GM19099 (cell line): ENCODE results near the gene NCKIPSD.

ENCODE experiments used
- POLR2A ChIP-seq: IDR thresholded peaks from 3 replicates; pipeline ENCODE4 v1.6.1; 2011; ENCODE audit warnings: low read depth; ENCODE audit not compliant: insufficient read length; ENCODE audit errors: extremely low read depth

The NCKIPSD gene

DNA sequence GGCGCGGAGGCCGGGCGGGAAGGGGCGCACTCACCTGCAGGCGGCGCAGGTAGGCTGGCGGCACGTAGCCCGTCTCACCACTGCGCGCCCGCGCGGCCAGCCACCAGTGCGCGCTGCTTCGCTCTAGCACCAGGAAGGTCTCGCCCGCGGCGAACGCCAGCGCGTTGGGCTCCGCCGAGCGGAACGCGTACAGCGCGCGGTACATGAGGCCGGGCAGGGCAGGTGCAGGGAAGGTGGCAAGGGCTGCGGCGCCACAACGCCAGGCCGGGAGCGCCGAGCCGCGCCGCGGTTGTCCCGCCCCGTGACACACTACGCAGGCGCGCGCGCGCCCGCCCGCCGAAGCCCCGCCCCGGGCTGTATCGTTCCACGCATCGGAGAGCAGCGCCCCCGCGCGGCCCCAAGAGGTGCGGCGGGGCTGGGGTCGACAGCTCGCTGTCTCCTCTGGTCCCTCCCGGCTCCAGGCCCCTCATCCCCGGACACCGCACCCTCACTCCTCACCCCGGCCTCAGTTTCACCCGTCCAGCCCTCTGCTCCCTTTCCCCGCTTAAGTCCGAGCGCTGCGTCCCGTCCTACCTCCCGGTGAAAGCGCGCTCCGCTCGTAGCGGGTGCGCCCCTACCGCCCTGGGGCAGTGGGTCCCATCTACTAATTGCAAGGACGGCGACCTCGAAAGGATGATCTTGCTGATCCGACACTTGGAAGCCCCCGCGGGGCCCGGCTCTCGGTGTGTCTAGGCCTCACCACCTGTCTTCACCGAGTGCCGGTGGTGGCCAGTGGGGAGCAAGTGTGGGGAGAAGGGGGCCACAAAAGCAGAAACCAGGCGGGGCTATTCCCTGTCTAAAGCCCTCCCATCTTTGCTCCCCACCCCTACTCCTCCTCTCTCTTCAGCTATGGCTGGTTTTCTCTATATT lies at the start of gene NCKIPSD:
NCKIPSD (minus strand) TSS at position 313 of the 909 bp plus-strand sequence; CDS start at position 205, 108 bp downstream.
- peak; percentile 90 for TF ChIP-seq POLR2A

DNA sequence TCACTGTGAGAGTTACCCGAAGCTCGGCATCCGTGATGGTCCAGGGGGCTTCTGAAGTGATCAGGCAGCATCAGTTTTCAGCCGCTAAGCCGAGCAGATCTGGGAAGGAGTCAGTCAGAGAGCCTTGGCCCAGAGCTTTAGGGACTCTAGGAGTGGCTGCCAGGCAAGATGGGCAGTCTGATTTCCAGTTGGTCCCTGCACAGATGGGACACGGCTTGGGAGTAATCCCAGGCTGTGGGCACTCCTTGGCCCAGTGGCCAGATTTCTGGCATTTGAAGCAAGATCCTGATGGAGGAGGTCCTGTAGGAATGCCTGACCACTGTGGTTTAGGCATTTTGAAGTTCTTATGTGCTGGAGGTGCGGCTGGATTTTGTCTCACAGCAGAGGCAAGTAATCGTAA lies 41.8 kb upstream of the NCKIPSD start:
- TF ChIP-seq POLR2A, result no peak

DNA sequence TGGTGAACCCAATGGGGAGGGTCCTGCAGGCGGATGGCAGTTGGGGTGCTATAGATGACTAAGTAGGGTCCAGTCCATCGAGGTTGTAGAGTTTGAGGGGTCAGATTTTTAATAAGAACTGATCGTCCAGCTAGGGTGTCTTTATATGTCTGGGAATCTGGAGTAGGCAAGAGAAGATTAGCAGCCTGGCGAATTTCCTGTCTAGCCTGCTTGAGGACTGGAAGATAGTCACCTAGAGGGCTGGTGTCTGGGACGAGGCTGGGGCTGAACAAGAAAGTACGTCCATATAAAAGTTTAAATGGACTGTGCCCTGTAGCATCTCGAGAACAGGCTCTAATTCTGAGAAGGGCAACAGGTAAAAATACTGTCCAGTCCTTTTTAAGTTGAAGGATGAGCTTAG lies 38.0 kb upstream of the NCKIPSD start:
- no peak for TF ChIP-seq POLR2A

DNA sequence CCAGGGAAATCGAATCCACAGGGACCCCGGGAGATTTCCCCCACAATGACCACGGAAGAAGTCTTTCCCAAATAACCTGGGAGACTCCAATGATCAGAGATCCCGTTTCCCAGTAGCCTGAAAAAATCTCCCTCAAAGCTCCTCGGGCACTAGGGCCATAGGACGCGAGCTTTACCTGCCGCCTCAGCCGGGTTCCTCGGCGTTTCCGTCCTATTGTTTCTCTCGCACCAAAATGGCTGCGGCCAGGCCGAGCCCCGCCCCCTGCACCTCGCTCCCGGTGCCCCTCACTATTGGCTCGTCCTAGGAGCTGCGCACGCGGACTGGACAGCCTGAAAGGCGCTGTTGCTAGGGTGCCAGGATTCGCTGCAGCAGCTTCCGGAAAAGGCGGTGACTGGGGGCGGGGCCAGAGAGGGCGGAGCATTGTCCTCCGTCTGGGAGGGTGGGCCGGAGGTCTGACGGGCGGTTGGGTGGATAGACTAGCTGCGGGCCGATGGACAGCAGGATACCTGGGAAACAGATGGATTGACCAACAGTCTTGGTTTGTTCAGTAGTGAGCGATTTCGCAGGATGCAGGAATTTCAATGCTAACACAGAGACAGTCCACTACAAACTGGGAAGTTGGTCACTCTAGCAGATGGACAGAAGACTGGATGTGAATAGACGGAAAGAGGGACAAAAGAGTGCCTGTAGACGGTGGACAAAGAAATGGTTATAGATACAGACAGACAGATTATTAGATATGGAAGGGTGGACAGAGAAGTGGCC lies 31.4 kb upstream of the NCKIPSD start, which contains the start of gene IP6K2:
IP6K2 (minus strand) TSS at position 240 of the 765 bp plus-strand sequence. CDS start 21,930 bp downstream, outside the sequence.
- peak; percentile 91 for TF ChIP-seq POLR2A

DNA sequence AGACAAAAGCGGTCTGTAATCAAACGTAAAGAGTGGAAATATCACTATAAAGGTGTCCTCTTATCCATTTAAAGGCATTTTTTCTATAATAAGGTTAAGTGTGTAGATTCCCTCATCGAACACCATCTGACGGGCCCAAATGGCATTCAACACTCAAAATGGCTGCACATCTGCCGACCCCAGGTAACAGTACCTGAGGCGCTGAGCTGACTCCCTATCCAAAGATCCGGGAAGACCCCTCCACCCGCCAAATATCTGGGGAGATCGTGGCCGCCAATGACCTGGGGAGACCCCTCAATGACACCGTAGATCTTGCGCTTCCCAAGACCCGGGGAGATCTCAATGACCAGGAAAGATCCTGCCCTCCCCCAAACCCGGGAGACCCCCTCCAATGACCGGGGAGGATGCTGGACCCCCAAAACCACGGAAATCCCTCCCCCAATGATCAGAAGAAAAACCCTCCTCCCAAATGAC lies 30.8 kb upstream of the NCKIPSD start:
- no peak for TF ChIP-seq POLR2A

GRCh38 chr3:48715174-48715800 lies 29.6 kb upstream of the NCKIPSD start:
- no peak for TF ChIP-seq POLR2A

DNA sequence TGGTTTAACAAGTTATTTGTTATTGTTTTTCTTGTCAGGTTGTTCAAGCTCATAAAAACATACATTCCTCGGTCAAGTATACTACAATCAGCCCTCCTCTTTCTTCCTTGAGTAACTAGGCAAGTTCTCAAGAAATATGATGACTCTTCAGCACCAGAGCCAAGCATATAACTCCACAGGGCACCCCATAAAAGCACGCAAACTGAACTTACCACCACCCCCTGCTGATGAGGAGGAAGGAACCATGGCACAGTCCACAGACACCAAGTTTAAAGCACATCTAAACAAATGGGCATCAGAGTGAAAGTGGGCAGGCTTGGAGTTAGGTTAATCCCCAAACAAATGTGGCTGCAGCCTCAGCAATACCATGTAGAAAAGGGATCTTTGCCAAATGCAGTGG lies 26.0 kb upstream of the NCKIPSD start:
- no peak for TF ChIP-seq POLR2A

DNA sequence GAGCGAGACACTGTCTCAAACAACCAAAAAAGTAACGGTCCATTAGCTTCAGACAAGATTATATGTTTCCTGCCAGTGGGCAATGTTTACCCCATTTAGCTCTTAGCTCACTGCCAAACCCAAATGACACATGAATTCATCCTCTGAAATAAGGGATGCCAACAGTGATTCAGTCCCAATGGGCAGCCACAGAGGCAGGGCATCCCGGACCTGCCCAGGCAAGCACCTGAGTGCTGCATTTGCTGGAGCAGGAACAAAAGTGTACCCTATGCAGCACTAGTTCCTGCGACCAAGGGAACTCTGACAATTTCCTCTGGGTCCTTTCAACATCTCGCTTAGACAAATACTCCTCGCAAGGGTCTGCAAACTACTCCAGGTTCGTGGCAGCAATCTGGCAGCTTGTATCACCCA lies 23.3 kb upstream of the NCKIPSD start:
- TF ChIP-seq POLR2A, result no peak

- no peak for TF ChIP-seq POLR2A
Measured at GRCh38 chr3:48708481-48708889, 22.8 kb upstream of the NCKIPSD start.

GRCh38 chr3:48707157-48707556 lies 21.4 kb upstream of the NCKIPSD start:
- TF ChIP-seq POLR2A, result no peak

DNA sequence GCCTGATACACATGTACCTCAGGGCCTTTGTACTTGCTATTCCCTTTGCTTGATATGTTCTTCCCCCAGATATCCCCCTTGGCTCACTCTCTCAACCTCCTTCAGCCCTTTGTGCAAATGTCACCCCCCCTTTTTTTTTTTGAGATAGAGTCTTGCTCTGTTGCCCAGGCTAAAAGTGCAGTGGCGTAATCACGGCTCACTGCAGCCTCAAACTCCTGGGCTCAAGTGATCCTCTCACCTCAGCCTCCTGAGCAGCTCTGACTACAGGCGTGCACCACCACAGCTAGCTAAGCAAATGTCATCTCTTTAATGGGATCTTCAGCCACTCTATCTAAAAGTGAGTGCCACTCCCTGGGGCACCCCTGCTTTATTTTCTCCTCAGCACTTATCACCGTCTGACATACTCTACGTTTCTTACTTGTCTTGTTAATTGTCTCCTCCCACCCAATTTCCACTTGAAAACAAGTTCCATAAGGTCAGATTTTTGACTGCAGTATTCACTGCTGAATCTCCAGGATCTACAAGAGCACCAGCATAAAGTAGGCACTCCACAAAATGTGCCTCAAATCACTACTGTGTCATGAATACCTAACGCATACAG lies 16.7 kb upstream of the NCKIPSD start:
- TF ChIP-seq POLR2A, result no peak

DNA sequence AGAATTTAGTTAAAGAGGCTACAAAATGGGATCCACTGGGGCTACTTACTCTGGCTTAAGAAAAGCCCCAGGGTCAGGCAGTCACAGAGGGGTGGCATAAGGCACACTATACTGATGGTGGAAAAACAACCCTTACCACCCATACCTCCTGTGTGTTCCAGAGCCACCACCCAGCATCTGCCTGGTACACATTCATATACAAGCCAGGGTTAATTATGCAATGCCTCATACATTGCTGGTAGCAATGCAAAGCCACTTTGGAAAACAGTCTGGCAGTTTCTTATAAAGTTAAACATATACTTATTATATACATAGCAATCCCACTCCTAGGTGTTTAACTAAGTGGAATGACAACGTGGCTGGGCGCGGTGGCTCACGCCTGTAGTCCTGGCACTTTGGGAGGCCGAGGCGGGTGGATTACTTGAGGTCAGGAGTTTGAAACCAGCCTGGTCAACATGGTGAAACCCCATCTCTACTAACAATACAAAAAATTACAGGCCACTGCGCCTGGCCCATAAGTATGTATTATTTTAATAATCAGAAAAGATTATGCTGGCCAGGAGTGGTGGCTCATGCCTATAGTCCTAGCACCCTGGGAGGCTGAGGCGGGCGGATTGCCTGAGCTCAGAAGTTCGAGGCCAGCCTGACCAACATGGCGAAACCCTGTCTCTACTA lies 15.2 kb upstream of the NCKIPSD start:
- TF ChIP-seq POLR2A, result no peak

DNA sequence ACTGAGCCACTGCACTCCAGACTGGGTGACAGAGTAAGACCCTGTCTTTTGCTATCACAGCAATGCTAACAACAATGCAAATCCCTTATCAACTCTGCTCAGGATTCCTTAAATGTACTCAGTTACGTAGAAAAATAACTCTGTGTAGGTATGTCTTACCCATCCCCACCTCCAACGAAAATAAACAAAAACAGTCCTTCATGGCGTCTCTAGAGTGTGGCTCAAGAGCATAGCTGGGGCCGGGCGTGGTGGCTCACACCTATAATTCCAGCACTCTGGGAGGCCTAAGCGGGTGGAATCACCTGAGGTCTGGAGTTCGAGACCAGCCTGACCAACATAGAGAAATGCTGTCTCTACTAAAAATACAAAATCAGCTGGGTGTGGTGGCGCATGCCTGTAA lies 13.2 kb upstream of the NCKIPSD start:
- TF ChIP-seq POLR2A, result no peak

DNA sequence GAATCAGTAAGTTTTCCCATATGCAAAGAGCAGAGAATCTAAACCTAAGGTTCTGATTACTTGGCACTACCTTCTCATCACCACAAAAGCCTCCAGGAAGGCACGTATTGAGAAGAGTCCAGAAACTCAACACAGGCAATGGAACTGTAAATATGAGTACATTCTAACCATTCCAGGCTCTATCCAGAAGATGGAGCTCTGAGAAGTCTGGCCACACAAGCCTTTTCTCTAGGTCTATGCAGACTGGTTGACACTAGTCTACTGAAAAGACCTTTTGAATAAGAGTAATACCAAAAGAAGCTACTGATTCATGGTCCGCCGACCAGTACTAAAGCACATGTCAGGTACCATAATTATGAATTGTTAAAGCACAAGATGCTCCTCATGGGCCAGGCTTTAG lies 12.2 kb upstream of the NCKIPSD start:
- TF ChIP-seq POLR2A, result no peak
